ENCODE results near the gene PLCH1.

PLCH1 gene

DNA sequence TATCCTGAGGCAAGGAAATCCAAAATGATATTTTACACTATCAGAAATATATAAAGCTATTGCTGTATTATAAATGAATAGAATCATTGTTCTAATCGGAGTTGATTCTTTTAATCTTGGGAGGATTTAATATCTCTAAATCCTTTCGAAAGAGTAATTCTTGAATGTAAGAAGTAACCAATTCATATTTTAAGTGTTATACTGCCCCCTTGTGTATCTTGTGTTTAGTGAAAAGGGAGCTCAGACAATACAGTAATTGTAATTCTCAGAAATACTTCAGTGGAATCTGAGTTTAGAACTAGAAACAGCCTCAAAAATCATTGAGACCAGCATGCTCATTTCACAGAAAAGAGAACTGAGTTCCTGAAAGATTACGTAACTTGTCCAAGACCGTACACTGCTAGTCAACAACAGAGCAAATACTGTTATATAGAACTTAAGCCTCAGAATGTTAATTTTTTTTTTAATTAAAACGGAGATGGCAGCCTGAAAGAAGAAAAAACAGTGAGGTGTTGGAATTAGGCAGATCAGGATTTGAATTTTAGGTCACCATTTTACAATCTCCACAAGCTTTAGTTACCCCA, 42.9 kb downstream of the PLCH1 start:
- in situ Hi-C loops (cut with MboI; ENCODE audit: low pct_unique_long_range_greater_than_20kb, low sequenced_read_pairs): no loop called here
- peak; percentile 92 for DNase-seq

DNA sequence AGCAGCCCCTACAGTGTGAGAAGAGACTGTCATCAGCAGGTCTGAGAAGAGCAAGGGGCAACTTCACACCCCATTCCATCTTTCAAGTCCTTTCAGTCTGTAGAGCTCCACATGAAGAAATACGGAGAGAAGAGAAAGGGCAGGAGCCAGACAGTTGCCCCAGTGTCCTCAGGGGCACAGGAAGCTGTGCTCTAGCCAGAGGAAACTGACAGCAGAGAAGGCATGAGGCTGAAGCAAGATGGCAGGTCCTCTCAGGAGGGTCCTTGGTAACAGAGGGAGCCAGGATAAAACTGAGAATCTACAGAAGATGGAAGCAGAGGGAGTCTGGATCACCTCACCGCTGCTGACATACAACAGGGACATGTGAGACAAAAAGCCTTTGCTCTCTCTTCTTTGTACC, 47.3 kb downstream of the PLCH1 start:
- in situ Hi-C loops (cut with MboI; ENCODE audit: low pct_unique_long_range_greater_than_20kb, low sequenced_read_pairs): loop anchor here (25.0 kb wide), 1 partner anchor 310 kb away; no protein-coding TSS in a partner anchor
- no peak for DNase-seq

DNA sequence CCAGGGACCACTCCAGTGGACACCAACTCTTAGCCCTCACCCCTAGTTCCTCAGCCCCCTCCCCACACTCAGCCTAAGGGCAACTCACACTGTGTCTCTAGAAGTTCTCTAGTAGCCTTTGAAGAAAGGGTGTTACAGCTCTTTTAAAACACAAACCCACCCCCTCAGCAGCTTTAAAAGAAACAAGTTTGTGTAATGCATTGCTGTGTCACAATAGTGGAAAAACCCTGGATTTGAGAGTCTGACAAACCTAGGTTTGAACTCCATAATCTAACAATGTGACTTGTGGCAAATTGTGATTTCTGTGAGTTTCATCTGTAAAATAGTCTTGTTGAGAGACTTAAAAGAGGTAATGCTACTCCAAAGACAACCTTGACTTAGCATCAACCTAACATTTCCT, 54.0 kb downstream of the PLCH1 start:
- no peak for DNase-seq
- in situ Hi-C loops (cut with MboI; ENCODE audit: low pct_unique_long_range_greater_than_20kb, low sequenced_read_pairs): loop anchor here (25.0 kb wide), 1 partner anchor 304 kb away; no protein-coding TSS in a partner anchor

DNA sequence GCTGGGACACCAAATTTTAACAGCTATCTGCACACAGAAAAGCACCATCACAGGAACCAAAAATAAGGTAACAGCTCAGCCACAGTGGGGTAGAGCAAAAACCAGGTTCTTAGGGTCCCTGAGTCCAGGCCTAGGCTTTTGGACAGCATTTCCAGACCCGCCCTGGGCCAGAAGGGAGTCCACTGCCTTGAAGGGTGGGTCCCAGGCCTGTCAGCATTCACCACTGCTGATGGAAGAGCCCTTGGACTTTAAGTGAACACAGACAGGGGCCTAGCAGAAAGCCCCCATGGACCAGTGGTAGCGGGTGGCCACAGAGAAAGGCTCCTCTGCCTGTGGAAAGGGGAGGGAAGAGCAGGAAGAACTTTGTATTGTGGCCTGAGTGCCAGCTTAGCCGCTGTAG, 56.4 kb downstream of the PLCH1 start:
- DNase-seq: no peak
- in situ Hi-C loops (cut with MboI; ENCODE audit: low pct_unique_long_range_greater_than_20kb, low sequenced_read_pairs): loop anchor here (25.0 kb wide), 1 partner anchor 301 kb away; no protein-coding TSS in a partner anchor

DNA sequence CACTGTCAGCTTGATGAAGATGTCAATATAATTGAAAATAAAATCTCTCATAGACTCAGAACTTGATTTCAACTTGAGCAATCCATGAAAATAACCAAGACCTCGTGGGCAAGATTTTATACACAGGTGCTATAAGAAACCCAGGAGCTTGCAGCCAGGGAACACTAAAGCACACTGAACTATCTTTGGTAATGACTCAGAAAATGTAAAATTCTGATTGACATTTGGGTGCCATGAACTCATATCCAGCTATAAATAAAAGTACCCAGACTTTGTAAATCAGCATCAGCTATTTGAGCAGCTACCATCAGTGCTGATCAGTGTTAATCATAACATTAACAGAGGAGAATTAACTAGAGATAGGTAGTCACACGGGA, 61.5 kb downstream of the PLCH1 start:
- no peak for DNase-seq
- in situ Hi-C loops (cut with MboI; ENCODE audit: low pct_unique_long_range_greater_than_20kb, low sequenced_read_pairs): loop anchor here (25.0 kb wide), 1 partner anchor 296 kb away; no protein-coding TSS in a partner anchor

DNA sequence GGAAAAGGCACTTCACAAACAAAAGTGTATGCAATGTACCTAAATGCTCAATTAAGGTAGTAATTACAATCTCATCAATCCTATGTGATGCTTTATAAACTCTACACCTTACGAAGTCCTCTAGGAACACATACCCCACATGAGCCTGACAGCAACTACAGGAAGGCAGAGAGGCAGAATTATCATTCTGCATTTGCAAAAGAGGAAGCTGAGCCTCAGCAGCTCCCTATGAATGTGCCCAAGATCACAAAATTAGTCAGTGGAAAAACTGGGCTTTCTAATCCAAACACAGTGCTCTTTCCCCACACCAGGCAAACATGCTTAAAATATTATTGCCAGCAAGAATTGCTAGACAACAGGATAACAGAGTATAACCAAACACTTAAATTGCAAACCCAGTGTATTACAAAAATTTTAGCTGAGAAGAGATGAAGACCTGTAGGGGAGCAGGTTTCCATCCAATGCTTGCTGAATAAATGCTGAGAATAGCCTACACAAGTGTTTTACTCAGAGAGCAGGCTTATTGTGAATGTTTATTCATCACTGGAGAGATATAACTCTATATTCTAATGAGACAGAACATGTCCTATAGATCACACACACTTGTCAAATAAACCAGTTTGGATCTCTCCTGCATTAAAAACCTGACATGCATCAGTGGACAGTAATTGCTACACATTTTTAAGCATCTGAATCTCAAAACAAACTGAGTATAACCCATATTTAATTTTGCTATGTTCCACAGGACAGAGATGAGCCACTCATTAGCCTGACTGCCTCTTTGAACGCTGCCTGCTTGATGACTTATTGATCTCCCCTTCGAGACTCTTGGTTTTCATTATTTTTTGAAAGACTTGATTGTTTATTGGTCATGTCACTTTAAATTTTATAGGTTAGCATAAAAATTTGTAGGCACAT, 62.2 kb downstream of the PLCH1 start:
- in situ Hi-C loops (cut with MboI; ENCODE audit: low pct_unique_long_range_greater_than_20kb, low sequenced_read_pairs): loop anchor here (25.0 kb wide), 1 partner anchor 295 kb away; no protein-coding TSS in a partner anchor
- peak; percentile 73 for DNase-seq

DNA sequence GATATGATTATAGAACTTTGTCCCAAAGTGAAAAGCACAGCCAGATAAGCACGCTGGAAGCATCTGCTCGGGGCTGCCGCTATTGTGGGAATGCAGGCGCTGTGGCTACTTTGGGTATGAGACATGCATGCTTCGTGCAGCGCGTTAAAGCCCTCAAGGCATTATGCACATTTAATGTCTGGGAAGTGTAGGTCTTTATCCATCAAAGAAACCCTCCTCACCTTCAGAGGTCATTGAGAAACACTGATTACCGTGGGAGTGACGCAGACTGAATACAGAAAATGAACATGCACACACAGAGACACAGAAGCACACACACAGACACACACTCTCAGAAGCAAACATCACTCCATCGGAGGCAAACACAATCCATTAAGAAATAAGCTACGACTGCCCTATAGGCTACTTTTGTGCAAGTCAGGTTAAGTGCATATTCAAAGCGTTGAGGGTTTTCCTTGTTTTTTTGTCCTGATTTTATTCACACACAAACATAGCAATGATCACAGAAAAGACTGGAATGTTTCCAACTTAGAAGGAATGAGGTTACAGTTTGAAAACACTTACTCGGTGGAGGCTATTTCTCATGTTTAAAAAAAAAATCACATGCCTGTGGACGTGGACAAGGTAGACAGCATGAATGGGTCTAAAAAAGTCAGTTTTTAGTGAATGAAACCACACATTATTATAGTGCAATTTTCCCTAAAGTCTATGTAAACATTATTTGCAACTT, 68.5 kb downstream of the PLCH1 start:
- DNase-seq: no peak
- in situ Hi-C loops (cut with MboI; ENCODE audit: low pct_unique_long_range_greater_than_20kb, low sequenced_read_pairs): loop anchor here (25.0 kb wide), 1 partner anchor 289 kb away; no protein-coding TSS in a partner anchor

DNA sequence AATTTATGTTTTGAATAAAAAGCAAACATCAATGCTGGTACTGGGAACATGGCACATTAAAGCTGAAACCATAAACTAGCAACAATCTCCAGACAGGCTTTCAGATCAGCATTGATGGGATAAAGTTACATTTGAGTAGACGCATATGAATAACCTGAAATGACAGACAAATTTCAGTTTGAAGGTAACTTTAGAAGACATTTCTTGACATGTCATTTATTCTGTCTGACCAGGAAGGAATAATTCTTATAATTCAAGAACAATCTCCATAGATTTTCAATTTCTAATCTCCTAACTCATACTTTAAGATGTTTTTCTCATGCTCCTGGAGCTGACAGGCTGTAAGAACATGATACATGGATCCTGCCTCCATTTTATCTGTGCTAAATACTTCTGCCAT, 69.8 kb downstream of the PLCH1 start:
- in situ Hi-C loops (cut with MboI; ENCODE audit: low pct_unique_long_range_greater_than_20kb, low sequenced_read_pairs): loop anchor here (25.0 kb wide), 1 partner anchor 288 kb away; no protein-coding TSS in a partner anchor
- DNase-seq: no peak

DNA sequence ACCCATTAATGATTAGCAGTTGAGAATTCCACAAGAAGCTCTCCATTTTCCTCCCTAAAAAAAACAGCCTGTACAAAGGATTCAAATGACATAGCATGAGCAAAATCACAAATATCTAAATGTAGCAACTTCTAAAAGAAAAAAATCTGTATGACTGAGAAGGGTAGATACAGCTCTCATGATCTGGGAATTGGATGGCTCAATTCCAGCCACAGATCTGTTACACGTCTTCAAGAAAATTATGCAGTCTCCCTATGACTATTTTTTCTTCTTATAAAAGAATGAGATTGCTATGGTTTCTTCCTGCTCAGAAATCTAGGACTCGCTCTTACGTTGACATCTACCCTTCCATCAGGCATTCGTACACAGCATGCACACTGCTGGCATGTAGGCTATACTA, 71.5 kb downstream of the PLCH1 start:
- in situ Hi-C loops (cut with MboI; ENCODE audit: low pct_unique_long_range_greater_than_20kb, low sequenced_read_pairs): no loop called here
- no peak for DNase-seq

DNA sequence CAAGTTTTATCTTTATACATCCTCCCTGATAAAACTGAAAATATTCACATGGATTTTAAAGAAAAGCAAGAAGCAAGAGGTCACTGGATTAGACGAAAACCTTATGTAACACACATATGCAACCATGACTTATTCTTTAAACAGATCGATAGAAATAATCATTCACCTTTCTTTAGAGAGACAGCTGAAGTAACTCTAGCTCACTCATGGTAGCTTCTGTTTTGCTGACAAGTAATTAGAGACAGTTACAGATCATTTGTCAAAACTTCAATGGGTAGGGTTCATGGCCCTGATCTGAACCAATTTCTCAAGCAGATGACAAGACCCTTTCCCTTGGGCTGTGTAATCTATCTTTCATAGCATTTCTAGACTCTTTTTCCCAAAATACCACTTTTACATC, 74.5 kb downstream of the PLCH1 start:
- in situ Hi-C loops (cut with MboI; ENCODE audit: low pct_unique_long_range_greater_than_20kb, low sequenced_read_pairs): no loop called here
- no peak for DNase-seq

DNA sequence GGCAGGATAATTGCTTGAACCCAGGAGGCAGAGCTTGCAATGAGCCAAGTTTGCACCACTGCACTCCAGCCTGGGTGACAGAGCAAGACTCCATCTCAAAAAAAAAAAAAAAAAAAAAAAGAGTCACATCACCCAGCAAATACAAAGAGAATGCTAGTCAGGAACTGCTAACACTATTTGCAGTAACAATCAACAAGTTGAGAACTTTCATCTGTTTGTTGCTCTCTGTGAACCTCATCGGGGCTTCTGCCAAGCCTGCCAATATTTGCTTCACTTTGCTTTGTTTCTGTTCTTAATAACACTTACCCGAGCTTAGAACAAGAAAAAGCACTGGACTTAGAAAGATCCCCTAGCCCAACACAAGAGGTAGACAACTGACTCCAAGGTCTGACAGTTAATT, 76.9 kb downstream of the PLCH1 start:
- in situ Hi-C loops (cut with MboI; ENCODE audit: low pct_unique_long_range_greater_than_20kb, low sequenced_read_pairs): no loop called here

DNA sequence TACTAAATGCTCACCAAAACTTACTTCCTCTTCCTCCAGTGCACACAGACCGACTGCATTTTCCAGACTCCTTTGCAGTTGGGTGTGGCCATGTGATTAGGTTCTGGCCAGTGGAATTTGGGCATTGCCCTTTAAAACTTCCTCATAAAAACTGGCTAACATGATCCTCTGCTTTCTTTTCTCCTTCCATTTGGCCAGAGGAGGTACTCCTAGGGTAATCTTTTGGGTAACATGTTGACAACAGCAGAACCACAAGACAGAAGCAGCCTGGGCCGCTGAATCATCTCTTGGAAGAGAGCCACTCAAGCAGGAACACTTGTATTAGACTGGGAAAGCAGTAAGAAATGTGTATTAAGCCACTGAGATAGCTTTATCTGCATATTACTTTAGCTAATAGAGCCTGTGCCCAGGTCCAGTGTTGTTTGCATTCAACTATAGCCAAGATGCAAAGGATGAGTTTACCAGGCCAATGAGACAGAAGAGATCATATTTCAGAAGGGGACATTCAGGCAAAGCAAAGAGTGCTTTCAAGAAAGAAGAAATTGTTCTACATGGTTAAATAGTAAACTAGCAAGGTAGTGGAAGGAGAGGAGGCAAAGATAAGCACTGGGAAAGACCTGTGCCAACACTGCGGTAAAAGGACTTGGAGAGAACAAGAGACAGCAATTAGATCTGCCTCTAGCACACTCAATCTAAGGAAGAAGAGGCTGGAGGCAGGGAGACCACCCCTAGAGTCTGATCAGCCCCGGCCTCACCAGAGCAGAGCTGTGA, 79.8 kb downstream of the PLCH1 start:
- in situ Hi-C loops (cut with MboI; ENCODE audit: low pct_unique_long_range_greater_than_20kb, low sequenced_read_pairs): no loop called here
- DNase-seq: peak; percentile 95

More for the DNA sequence above, 76.9 kb downstream of the PLCH1 start:
- no peak for DNase-seq

DNA sequence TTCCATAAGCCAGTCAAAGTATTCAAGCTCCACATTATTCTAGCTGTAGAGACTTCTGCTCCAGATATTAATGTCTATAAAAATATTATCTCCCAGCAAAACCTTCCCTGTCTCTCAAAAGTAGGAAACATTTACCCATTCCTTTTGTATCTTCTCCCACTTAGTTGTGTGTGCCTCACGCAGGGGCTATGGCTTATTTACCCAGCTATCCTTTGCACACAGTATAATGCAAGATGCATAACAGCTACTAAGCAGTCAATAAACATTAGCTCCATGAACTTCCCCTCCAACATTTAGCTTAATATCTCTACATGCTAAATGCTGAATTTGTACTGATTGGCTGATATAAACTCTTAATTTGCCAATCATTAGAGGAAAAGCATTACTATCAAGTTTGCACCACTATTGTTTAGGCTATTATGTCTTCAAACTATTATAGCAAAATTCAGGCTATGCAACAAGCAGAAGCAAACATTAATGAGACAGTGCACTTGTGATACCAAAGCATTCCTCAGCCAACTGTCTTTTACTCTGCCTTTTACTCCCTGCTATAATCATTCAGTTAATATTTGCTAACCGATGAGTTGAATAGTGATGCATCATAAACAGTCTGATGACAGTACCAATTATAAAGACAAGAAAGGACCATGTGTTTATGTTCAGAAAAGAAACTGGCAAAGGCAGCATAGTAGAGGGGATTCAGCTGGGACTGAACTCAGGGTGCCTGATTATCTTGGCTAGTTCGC, 81.2 kb downstream of the PLCH1 start:
- in situ Hi-C loops (cut with MboI; ENCODE audit: low pct_unique_long_range_greater_than_20kb, low sequenced_read_pairs): no loop called here
- no peak for DNase-seq

DNA sequence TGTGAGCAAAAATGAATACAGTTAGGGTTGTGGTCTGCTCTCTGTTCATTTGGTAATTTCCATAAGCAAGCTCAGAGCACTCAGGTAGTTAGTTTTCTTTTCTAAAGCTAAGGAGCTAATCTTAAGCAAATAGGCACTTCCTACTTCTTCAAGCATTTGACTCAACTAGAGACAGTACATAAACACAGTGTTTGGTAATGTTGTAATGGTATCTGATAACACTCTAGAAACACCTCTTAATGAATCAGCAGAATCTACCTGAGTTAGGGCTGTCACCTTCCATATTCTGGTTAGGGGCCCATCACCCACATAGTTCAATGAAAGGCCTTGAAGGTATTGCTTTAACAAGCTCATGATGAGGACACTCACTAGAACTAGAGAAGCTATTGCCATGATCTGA, 83.1 kb downstream of the PLCH1 start:
- in situ Hi-C loops (cut with MboI; ENCODE audit: low pct_unique_long_range_greater_than_20kb, low sequenced_read_pairs): no loop called here
- DNase-seq: no peak

DNA sequence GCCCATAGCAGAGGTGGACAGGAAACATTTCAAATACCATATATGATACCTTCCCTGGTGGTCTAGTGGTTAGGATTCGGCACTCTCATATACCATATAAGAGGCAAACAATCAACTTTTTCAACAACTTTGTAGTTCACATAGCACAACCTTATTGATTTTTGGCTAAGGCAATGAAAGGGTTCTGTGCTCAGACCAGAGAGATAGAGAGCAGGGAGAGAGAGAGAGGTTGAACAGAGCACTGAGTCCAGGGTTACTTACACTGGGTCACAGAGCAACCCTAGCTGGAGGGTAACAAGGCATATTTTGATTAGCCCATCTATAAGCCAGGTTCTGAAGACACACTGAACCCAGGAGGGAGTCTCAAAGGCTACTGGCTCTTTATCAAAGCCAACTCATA, 83.8 kb downstream of the PLCH1 start:
- in situ Hi-C loops (cut with MboI; ENCODE audit: low pct_unique_long_range_greater_than_20kb, low sequenced_read_pairs): no loop called here

DNA sequence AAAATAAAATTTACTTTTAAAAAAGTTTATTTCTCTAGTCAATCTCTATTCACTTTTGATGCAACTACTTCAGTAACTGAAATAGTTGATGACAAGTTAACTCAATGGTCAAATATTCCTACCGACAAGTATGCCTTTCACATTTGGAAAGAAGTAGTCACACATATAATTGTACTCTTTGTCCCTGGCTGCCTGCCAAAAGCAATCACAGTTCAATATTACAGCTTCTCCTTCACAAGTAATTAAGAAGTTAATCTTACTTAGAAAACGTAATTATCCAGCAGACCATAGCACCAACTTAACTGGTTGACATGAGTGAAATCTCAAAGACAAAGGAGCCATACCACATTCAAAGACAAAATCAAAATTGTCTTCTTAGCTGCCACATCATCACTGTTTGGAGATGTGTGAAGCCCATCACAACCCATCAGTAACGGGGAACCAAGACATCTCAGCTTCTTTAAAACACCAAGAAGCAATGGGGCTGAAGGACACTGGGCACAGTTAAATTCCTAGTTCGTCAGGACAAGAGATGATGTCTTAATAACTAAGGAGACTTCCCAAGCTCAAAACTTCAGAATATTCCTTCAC, 86.1 kb downstream of the PLCH1 start:
- in situ Hi-C loops (cut with MboI; ENCODE audit: low pct_unique_long_range_greater_than_20kb, low sequenced_read_pairs): no loop called here
- no peak for DNase-seq

More for the DNA sequence above, 83.8 kb downstream of the PLCH1 start:
- no peak for DNase-seq

DNA sequence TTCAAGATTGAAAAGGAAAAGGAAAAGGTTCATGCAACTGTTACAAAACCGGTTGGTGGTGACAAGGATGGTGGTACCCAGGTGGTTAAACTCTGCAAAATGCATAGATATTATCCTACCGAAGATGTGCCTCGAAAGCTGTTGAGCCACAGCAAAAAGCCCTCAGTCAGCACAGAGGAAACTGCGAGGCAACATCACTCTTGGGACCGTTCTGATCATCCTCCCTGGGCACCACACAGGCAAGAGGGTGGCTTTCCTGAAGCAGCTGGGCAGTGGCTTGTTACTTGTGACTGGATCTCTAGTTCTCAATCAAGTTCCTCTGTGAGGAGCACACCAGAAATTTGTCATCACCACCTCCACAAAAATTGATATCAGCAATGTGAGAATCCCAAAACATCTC, 86.9 kb downstream of the PLCH1 start:
- no peak for DNase-seq
- in situ Hi-C loops (cut with MboI; ENCODE audit: low pct_unique_long_range_greater_than_20kb, low sequenced_read_pairs): no loop called here

DNA sequence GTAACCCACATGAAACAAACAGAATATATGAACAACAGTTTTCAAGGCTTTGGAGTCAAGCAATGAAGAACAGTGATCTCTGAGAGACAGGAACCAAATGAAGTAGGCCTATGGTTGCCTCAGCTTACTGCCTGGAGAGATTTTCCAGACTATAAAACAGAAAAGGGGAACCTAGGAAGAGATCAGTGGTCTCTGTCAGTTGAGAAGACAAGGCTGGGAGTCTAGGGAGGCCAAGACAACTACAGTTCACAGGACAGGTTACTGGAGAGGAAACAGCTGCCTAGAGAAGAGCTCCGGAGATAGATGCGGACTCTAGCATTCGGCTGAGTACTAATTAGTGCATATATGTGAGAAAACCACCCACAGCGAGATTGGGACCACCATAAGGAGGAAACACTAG, 87.7 kb downstream of the PLCH1 start:
- DNase-seq: peak; percentile 92
- in situ Hi-C loops (cut with MboI; ENCODE audit: low pct_unique_long_range_greater_than_20kb, low sequenced_read_pairs): no loop called here
